ENCODE data around the gene MOSPD3. TPM values are rescaled to one million over a fixed set of nuclear protein-coding genes. Genes with fewer than 3 reads are reported as not detected.
A peak's percentile ranks its signal among the peaks of the same experiment; 100 is the strongest.

Gene MOSPD3
- total RNA-seq, 2 experiments from 2014 or later, result 10.4 to 12.0 TPM

DNA sequence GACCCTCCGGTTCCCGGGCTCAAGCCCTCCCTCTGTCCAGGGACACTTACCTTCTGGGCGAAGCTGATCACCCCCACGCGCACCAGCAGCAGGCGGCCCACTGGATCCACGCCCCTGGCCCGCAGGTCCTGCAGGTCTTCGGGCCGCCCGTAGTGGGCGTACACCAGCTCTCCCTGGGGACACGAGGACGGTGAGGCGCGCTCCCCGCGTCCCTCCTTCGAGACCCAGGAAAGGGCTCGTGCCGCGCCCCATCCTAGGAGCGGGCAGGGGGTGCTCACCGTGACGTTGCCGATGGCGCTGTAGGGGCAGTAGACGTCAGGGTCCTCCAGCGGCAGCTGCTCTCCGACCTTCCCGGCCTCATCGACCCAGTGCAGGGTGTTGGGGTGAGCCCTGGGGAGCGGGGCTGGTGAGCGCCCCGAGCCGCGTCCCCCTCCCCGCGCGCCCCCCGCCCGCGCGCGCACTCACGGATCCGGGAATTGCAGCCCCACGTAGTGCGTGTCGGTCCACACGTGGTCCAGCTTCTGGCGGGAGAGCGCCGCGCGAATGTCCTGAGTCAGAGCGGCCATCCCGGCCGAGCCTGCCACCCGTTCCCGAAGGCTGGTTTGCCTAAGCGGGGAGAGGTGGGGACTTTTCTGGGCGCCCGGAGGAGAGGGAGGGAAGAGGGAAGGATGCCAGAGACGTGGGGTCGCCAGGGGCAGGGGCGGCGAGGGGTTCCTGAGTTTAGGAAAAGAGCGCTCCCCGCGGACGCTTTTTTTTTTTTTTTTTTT is 20.8 kb downstream of the MOSPD3 start:
- Histone ChIP-seq H3K9me3 (ENCODE audit: low read length) (no peaks in the 10 kb centered on the region), H3K4me2 (ENCODE audit: low read length) (peak overlapping the region; percentile 79), H3K36me3 (ENCODE audit: insufficient read depth, low read length) (no peaks in the 10 kb centered on the region), H4K20me1 (ENCODE audit: insufficient read depth, low read length) (no peaks in the 10 kb centered on the region), H3K9me2 (ENCODE audit: insufficient read depth, low read length) (no peaks in the 10 kb centered on the region), H3K4me1 (ENCODE audit: insufficient read depth, low read length, poor library complexity, severe bottlenecking) (peaks cover 7% of the 10 kb centered on the region), H2AFZ (ENCODE audit: low read length) (peak overlapping the region; percentile 91), H3K27ac (ENCODE audit: low read depth, low read length, poor library complexity, severe bottlenecking) (peak overlapping the region; percentile 44), H3K4me3 (ENCODE audit: low read depth, low read length, poor library complexity, severe bottlenecking) (peak overlapping the region; percentile 73), H3K79me2 (ENCODE audit: insufficient read depth, low read depth, low read length) (no peaks in the 10 kb centered on the region)
- DNase-seq (ENCODE audit: low spot score), result peak; percentile 84
- ChIA-PET POLR2A (interaction anchor here (0.6 to 1.8 kb wide), 9 partner anchors 16 to 1167 kb away, joined by 3 to 9 read pairs (median 5); partner anchors contain the start of genes FBXO24, LRCH4 and MOSPD3), CTCF (ENCODE audit: unreplicated experiment) (interaction anchor here (0.6 to 2.7 kb wide), 5 partner anchors 9 to 60 kb away, joined by 3 to 8 read pairs (median 5); partner anchors contain the start of gene MOSPD3)
- TF ChIP-seq, protein P1, sequence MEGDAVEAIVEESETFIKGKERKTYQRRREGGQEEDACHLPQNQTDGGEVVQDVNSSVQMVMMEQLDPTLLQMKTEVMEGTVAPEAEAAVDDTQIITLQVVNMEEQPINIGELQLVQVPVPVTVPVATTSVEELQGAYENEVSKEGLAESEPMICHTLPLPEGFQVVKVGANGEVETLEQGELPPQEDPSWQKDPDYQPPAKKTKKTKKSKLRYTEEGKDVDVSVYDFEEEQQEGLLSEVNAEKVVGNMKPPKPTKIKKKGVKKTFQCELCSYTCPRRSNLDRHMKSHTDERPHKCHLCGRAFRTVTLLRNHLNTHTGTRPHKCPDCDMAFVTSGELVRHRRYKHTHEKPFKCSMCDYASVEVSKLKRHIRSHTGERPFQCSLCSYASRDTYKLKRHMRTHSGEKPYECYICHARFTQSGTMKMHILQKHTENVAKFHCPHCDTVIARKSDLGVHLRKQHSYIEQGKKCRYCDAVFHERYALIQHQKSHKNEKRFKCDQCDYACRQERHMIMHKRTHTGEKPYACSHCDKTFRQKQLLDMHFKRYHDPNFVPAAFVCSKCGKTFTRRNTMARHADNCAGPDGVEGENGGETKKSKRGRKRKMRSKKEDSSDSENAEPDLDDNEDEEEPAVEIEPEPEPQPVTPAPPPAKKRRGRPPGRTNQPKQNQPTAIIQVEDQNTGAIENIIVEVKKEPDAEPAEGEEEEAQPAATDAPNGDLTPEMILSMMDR (conservative IDR thresholded peaks at IDR 0.05; ENCODE audit: low read length), result peak; percentile 64
- TF ChIP-seq EZH2phosphoT487 (IDR thresholded peaks at IDR 0.05; ENCODE audit: borderline replicate concordance, low read depth, low read length), result no peak
- TSS peak; percentile 84 for BruUV-seq (replicated peaks)
- intact Hi-C loops (cut with micrococcal nuclease; ENCODE audit: unreplicated experiment), result loop anchor here (1.0 kb wide), 1 partner anchor 58 kb away; no protein-coding TSS in a partner anchor

DNA sequence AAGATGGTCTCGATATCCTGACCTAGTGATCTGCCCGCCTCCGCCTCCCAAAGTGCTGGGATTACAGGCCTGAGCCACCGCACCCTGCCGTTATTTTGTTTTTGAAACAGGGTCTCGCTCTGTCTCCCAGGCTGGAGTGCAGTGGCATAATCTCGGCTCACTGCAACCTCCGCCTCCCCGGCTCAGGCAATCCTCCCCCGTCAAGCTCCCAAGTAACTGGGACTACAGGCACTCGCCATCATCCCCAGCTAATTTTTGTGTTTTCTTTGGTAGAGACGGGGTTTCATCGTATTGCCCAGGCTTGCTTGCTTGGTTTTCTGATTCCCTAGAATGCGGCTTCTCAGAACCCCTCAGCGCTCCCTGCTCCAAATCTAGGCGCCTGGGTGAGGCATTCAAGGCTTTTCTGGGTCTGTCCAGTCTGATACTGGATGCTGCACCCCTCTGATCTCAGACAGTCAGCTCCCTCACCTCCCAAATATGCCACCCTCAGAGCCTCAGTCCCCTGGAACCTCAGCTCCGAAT is 27.7 kb downstream of the MOSPD3 start:
- H3K4me3 ChIP-seq (ENCODE audit: low read depth, low read length, poor library complexity, severe bottlenecking), result no peak overlapping the region
- no peaks in the 10 kb centered on the region for H3K9me3 ChIP-seq (ENCODE audit: low read length)
- no peak overlapping the region for H3K27ac ChIP-seq (ENCODE audit: low read depth, low read length, poor library complexity, severe bottlenecking)
- no peak overlapping the region for H3K4me2 ChIP-seq (ENCODE audit: low read length)
- no TSS peak for BruUV-seq (replicated peaks)
- no peaks in the 10 kb centered on the region for H3K9me2 ChIP-seq (ENCODE audit: insufficient read depth, low read length)
- ChIA-PET CTCF (ENCODE audit: unreplicated experiment) (no interaction called here), POLR2A (interaction anchor here (0.6 kb wide), 1 partner anchor 21 kb away, joined by 3 read pairs; no protein-coding TSS in a partner anchor)
- no peak for DNase-seq (ENCODE audit: low spot score)
- H3K36me3 ChIP-seq (ENCODE audit: insufficient read depth, low read length), result no peaks in the 10 kb centered on the region
- no peaks in the 10 kb centered on the region for H3K79me2 ChIP-seq (ENCODE audit: insufficient read depth, low read depth, low read length)
- intact Hi-C loops (cut with micrococcal nuclease; ENCODE audit: unreplicated experiment), result no loop called here
- peaks cover 13% of the 10 kb centered on the region for H3K4me1 ChIP-seq (ENCODE audit: insufficient read depth, low read length, poor library complexity, severe bottlenecking)
- H4K20me1 ChIP-seq (ENCODE audit: insufficient read depth, low read length), result no peaks in the 10 kb centered on the region
- TF ChIP-seq EZH2phosphoT487 (IDR thresholded peaks at IDR 0.05; ENCODE audit: borderline replicate concordance, low read depth, low read length), result no peak
- TF ChIP-seq, protein P1 (conservative IDR thresholded peaks at IDR 0.05; ENCODE audit: low read length), result no peak
- H2AFZ ChIP-seq (ENCODE audit: low read length), result no peak overlapping the region

All from OCI-LY7 (cell line).